Esophagus muscularis mucosa (tissue), 3 donors: Measurements from ENCODE around the gene IL11.

Experiments used
- EP300 ChIP-seq: sonication (generic); formaldehyde crosslinking; IDR thresholded peaks from one replicate; pipeline ENCODE4 v1.6.1; 2017; ENCODE audit warnings: antibody characterized with exemption
- TF ChIP-seq, protein P1 (sequence below), 3 experiments: fragments of 200-600 bp in 2 of 3; fragments of 450-650 bp in 1 of 3; sonication (generic) in 2 of 3; IDR thresholded peaks; one replicate each; pipeline ENCODE4 v1.5.1; 2017 to 2019; ENCODE audit warnings: antibody characterized with exemption in 3 of 3, mild to moderate bottlenecking in 2 of 3, moderate library complexity in 1 of 3

DNA sequence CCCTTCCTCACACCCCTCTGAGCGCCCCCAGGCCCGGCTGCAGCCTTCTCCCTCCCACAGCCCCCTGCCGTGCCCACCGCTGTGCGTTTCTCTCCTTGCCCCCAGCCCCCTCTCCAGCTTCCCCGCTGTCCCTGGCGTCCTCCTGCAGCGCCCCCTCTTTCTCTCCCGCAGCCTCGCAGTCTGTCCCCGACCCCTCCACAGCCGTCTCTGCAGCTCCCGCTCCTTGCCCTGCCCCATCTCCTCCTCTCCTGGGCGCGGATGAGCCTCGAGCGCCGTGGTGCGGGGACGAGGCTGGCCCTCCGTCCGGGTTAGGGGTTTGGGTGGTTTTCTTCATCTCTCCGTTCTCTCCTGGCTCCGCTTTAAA, 29.5 kb downstream of the IL11 start:
- TF ChIP-seq, protein P1, sequence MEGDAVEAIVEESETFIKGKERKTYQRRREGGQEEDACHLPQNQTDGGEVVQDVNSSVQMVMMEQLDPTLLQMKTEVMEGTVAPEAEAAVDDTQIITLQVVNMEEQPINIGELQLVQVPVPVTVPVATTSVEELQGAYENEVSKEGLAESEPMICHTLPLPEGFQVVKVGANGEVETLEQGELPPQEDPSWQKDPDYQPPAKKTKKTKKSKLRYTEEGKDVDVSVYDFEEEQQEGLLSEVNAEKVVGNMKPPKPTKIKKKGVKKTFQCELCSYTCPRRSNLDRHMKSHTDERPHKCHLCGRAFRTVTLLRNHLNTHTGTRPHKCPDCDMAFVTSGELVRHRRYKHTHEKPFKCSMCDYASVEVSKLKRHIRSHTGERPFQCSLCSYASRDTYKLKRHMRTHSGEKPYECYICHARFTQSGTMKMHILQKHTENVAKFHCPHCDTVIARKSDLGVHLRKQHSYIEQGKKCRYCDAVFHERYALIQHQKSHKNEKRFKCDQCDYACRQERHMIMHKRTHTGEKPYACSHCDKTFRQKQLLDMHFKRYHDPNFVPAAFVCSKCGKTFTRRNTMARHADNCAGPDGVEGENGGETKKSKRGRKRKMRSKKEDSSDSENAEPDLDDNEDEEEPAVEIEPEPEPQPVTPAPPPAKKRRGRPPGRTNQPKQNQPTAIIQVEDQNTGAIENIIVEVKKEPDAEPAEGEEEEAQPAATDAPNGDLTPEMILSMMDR (IDR thresholded peaks at IDR 0.05), result peak in 1 of 3 experiments; percentile 3
- TF ChIP-seq EP300, result no peak
